Measurements from ENCODE around the gene C1orf174. TPM values are rescaled to one million over a fixed set of nuclear protein-coding genes. Genes with fewer than 3 reads are reported as not detected.

C1orf174 gene
- polyA plus RNA-seq (ENCODE audit: insufficient read length in 10 of 10): 10 to 100 TPM; 15.0 to 21.9 (median 16.7) TPM
- long read RNA-seq, donor 1, partial matches to known transcripts: 0 of 3 reads
- long read RNA-seq, donor 1, other reads (novel, unspliced or antisense): 0 of 3 reads
- long read RNA-seq, donor 2, transcript C1orf174-201 (4 exons, 1,666 nt): major isoform, 5 of 14 reads
- long read RNA-seq, donor 2, partial matches to known transcripts: 9 of 14 reads
- long read RNA-seq, donor 2, other reads (novel, unspliced or antisense): 0 of 14 reads
- long read RNA-seq, donor 3: 0 reads
- long read RNA-seq, donor 4, transcript C1orf174-201 (4 exons, 1,666 nt): major isoform, 6 of 30 reads
- long read RNA-seq, donor 4, partial matches to known transcripts: 24 of 30 reads
- long read RNA-seq, donor 4, other reads (novel, unspliced or antisense): 0 of 30 reads
- long read RNA-seq, donor 5, transcript C1orf174-201 (4 exons, 1,666 nt): major isoform, 6 of 6 reads
- long read RNA-seq, donor 5, partial matches to known transcripts: 0 of 6 reads
- long read RNA-seq, donor 5, other reads (novel, unspliced or antisense): 0 of 6 reads
- long read RNA-seq, donor 6, transcript C1orf174-201 (4 exons, 1,666 nt): major isoform, 9 of 9 reads
- long read RNA-seq, donor 6, partial matches to known transcripts: 0 of 9 reads
- long read RNA-seq, donor 6, other reads (novel, unspliced or antisense): 0 of 9 reads
- long read RNA-seq, donor 7, partial matches to known transcripts: 0 of 2 reads
- long read RNA-seq, donor 7, other reads (novel, unspliced or antisense): 0 of 2 reads
- long read RNA-seq, donor 8, partial matches to known transcripts: 0 of 2 reads
- long read RNA-seq, donor 8, other reads (novel, unspliced or antisense): 0 of 2 reads
- long read RNA-seq, donor 9, partial matches to known transcripts: 0 of 1 reads
- long read RNA-seq, donor 9, other reads (novel, unspliced or antisense): 0 of 1 reads

GRCh38 chr1:3900150-3900968, at the start of gene C1orf174:
C1orf174 (minus strand) TSS chr1:3900272; CDS start chr1:3900186, 86 bp downstream.
- peak; percentile 98 to 100 (median 99) for DNase-seq

- no peak for DNase-seq
These were observed 48.3 kb upstream of the C1orf174 start for GRCh38 chr1:3948344-3948743.

- no peak for DNase-seq
These were observed 46.1 kb upstream of the C1orf174 start for GRCh38 chr1:3945916-3946840.

- DNase-seq: no peak
These were observed 45.1 kb upstream of the C1orf174 start for GRCh38 chr1:3945222-3945621.

GRCh38 chr1:3944578-3945125, 44.6 kb upstream of the C1orf174 start:
- no peak for DNase-seq

GRCh38 chr1:3943806-3944577, 43.9 kb upstream of the C1orf174 start:
- DNase-seq: no peak

- DNase-seq: no peak
These were observed 43.0 kb upstream of the C1orf174 start for GRCh38 chr1:3943123-3943431.

GRCh38 chr1:3942416-3943122, 42.5 kb upstream of the C1orf174 start:
- DNase-seq: no peak

GRCh38 chr1:3940754-3941345, 40.8 kb upstream of the C1orf174 start:
- DNase-seq: no peak

GRCh38 chr1:3940081-3940753, 40.1 kb upstream of the C1orf174 start:
- DNase-seq: no peak

GRCh38 chr1:3939242-3940080, 39.4 kb upstream of the C1orf174 start:
- DNase-seq: no peak

- DNase-seq: no peak
These were observed 32.3 kb upstream of the C1orf174 start for GRCh38 chr1:3932156-3932919.

GRCh38 chr1:3931007-3931912, 31.2 kb upstream of the C1orf174 start:
- no peak for DNase-seq

GRCh38 chr1:3930301-3931006, 30.4 kb upstream of the C1orf174 start:
- no peak for DNase-seq

Data from muscle of back (tissue), 13 donors.